GM23338 (cell line): ENCODE measurements around the gene NEU3.

ENCODE experiments used
- EZH2 ChIP-seq: fragments of 200-600 bp; sonication (generic); IDR thresholded peaks from one replicate; pipeline ENCODE4 v1.8.0; 2017; ENCODE audit warnings: antibody characterized with exemption, mild to moderate bottlenecking, low read depth; ENCODE audit not compliant: unreplicated experiment
- TF ChIP-seq, protein P1 (sequence below), 2 experiments: fragments of 200-600 bp in 1 of 2; sonication (generic) in 1 of 2; conservative IDR thresholded peaks; 2 replicates each; pipeline versions ENCODE4 v1.5.1 to v1.6.1; 2016 to 2017; ENCODE audit warnings: antibody characterized with exemption in 2 of 2, low read depth in 2 of 2, mild to moderate bottlenecking in 2 of 2, moderate library complexity in 1 of 2

- TF ChIP-seq, protein P1, sequence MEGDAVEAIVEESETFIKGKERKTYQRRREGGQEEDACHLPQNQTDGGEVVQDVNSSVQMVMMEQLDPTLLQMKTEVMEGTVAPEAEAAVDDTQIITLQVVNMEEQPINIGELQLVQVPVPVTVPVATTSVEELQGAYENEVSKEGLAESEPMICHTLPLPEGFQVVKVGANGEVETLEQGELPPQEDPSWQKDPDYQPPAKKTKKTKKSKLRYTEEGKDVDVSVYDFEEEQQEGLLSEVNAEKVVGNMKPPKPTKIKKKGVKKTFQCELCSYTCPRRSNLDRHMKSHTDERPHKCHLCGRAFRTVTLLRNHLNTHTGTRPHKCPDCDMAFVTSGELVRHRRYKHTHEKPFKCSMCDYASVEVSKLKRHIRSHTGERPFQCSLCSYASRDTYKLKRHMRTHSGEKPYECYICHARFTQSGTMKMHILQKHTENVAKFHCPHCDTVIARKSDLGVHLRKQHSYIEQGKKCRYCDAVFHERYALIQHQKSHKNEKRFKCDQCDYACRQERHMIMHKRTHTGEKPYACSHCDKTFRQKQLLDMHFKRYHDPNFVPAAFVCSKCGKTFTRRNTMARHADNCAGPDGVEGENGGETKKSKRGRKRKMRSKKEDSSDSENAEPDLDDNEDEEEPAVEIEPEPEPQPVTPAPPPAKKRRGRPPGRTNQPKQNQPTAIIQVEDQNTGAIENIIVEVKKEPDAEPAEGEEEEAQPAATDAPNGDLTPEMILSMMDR (conservative IDR thresholded peaks at IDR 0.05; ENCODE audit: low read depth in 2 of 2) = no peak
- TF ChIP-seq EZH2 = no peak
Measured at GRCh38 chr11:74970852-74971395, 17.8 kb upstream of the NEU3 start.
